Skeletal muscle cell (primary cell): ENCODE measurements around the gene MID1.

Experiments
- DNase-seq: peaks from one replicate; pipeline ENCODE4 v3.0.0-alpha.2; 2010; ENCODE audit warnings: low read depth
- H3K4me3 ChIP-seq: 2 replicates; pipeline ENCODE4 v1.5.1; 2011; ENCODE audit warnings: low read depth, mild to moderate bottlenecking, control low read depth, low read length, moderate library complexity

Gene MID1

GRCh38 chrX:10507876-10508275, 112.5 kb downstream of the MID1 start:
- DNase-seq, result no peak
- no peak overlapping the region for H3K4me3 ChIP-seq

- DNase-seq, result no peak
- H3K4me3 ChIP-seq, result no peak overlapping the region
Measured at GRCh38 chrX:10507181-10507580, 113.2 kb downstream of the MID1 start.

DNA sequence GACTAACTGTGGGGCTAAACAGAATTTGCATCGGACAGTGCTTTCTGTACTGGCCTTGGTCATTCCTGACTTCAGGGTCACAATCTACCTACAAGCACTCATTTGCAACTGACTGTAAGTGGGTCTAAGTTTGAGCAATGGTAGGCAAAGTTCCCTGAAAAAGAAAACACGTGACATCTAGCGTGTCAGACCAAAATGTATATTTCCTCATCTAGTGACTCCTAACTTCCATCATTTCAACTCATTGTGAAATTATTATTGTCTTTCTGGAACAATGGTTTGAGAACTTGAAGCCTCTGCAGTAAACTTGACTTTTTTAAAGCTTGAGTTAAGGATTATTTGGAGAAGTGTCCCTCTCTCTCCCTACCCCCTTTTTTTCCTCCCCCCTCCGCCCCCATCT, 113.6 kb downstream of the MID1 start:
- H3K4me3 ChIP-seq, result no peak overlapping the region
- DNase-seq, result no peak

GRCh38 chrX:10505726-10506125, 114.7 kb downstream of the MID1 start:
- no peak overlapping the region for H3K4me3 ChIP-seq
- no peak for DNase-seq

DNA sequence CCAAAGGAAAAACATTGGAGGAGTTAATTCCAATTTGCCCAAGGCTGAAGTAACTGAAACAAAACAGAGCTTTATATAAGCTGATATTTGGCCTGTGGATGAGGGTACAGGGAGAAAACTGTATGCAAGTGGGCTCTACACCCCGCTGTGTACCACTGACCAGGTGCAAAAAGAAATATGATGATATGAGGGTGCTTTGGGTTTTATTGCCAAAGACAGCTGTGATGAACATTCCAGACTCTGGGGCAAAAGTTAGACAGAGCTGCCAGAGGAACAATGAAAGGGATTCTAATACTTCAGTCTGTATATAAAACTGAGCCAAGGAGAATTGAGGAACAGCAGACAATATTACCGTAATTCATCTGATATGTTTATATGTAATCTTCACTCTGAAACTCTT, 117.4 kb downstream of the MID1 start:
- no peak overlapping the region for H3K4me3 ChIP-seq
- DNase-seq, result no peak

GRCh38 chrX:10501611-10502010, 118.8 kb downstream of the MID1 start:
- no peak for DNase-seq
- no peak overlapping the region for H3K4me3 ChIP-seq

DNA sequence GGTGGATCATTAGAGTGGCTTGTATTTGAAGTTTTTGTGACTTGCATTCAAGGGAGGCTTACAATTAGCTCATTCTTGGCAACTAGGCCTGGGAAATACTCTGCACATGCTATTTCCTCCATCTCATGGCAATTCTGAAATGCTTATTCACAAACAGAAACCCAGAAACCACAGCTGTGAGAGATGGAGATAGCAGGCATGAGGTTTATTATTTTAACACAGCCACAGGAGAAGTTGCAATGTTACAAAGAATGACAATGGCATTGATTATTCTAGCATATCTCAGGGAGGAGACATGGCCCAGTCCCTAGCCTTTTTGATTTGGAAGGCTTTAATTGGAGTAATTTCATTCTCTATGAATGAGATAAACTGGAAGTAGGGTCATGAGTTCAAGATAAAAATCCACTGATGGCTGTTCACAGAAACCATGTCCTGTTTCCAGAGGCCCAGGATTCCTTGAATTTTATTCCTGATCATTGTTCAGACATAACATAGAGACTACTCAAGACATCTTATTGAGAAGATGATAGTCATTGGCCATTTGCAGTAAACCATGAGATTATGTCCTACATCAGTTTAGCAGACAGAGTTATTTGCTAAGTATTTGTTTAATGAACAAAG, 123.9 kb downstream of the MID1 start:
- no peak overlapping the region for H3K4me3 ChIP-seq
- no peak for DNase-seq

DNA sequence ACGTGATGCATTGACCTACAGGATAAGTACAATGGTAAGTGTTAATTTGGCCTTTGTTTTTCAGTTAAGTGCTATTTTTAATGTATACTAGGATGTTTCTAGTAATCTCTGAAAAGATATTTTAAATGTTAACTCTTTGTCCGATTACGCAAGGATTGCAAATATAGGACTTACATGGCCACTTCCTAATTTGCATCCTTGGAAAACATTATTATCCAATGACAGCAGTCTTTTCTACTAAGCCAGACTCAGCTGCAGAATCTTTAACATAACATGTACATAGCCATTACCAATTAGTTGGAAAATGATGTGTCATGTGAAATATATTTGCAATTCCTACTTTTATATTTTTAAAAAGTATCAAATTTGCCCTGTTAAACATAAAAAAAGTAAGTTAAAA, 124.7 kb downstream of the MID1 start:
- no peak for DNase-seq
- H3K4me3 ChIP-seq, result no peak overlapping the region

DNA sequence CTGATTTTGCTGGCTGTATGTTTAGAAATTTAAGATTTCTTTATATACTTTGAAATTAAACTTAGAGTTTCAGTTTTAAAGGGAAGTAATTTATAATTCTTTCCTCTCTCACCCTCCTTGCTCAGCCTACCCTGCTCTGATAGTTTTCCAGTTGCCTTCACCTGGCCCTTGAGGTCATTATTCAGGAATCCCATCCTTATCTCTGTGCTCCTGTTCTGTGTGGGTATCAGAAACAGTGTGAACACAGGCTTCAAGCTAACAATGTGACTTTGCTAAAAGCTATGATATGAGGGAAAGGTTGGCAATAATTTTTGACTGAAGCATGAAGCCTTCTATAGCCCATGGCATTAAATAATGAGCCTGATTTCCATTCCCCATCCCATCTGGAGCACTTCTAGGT, 128.1 kb downstream of the MID1 start:
- H3K4me3 ChIP-seq, result no peak overlapping the region
- no peak for DNase-seq

- peak; percentile 60 for DNase-seq
- H3K4me3 ChIP-seq, result no peak overlapping the region
Measured at GRCh38 chrX:10486373-10486772, 134.0 kb downstream of the MID1 start.

DNA sequence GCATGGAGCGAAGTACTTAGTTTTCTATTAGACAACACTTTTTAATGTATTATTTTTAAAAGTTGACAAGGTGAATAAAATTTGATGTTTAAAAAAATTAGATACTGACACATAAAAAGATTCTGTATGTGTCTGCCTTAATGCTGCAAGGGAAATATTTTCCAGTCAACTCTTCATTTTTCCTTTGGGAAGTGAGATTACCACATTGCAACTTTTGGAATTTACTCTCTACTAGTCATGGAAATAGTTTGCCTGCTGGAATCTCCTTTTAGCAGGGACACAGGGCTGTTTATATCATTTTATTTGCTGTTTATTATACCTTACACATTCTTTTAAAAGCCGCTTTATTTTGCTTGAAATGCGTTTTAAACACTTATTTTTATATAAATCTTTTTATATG, 135.1 kb downstream of the MID1 start:
- no peak overlapping the region for H3K4me3 ChIP-seq
- no peak for DNase-seq

- H3K4me3 ChIP-seq, result no peak overlapping the region
- DNase-seq, result no peak
Measured at GRCh38 chrX:10484683-10485247, 135.6 kb downstream of the MID1 start.

- H3K4me3 ChIP-seq, result no peak overlapping the region
- no peak for DNase-seq
Measured at GRCh38 chrX:10483191-10483831, 137.1 kb downstream of the MID1 start.

- DNase-seq, result no peak
- no peak overlapping the region for H3K4me3 ChIP-seq
Measured at GRCh38 chrX:10482708-10483107, 137.7 kb downstream of the MID1 start.

DNA sequence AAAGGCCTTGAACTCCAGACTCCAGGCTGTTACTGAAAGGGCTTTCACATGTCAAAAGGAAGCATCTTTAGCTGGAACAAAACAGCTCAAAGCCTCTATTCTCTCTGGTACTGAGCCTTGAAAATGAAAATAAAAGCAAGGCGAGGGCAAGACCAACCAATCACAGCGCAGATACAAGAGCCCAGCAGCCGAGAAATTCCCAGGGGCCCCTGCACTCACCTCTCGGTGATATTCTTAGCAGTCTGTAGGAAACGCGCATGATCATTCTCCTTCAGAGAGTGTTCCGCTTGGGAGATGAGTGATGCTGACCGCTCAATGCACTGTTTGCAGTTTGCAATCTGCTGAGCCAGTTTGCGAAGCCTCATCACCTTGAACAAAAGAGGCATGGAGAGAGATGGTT, 138.1 kb downstream of the MID1 start:
- no peak for DNase-seq
- no peak overlapping the region for H3K4me3 ChIP-seq

DNA sequence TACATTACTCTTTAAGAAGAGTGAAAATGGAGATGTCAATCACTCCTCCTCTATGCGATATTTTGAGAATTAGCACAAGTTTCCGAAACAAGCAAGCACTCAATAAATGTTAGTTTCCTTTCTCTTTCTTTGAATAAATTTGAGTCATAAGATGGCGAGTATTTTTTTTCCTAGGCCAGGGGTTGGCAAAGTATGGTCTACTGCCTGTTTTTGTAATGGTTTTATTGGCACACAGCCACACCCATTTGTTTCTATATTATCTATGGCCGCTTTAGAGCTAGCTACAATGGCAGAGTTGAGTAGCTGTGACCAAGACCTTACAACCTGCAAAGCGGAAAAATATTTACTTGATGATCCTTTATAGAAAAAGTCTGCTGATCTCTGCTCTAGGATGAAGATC, 139.5 kb downstream of the MID1 start:
- no peak overlapping the region for H3K4me3 ChIP-seq

DNA sequence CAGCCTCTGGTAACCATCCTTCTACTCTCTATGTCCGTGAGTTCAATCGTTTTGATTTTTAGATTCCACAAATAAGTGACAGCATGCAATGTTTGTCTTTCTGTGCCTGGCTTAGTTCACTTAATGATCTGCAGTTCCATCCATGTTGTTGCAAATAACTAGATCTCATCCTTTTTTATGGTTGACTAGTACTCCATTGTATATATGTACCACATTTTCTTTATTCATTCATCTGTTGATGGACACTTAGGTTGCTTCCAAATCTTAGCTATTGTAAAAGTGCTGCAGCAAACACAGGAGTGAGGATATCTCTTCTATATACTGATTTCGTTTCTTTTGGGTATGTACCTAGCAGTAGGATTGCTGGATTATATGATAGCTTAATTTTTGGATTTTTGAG, 140.9 kb downstream of the MID1 start:
- no peak overlapping the region for H3K4me3 ChIP-seq

More for the DNA sequence above, 139.5 kb downstream of the MID1 start:
- no peak for DNase-seq

GRCh38 chrX:10477525-10477924, 142.9 kb downstream of the MID1 start:
- no peak for DNase-seq
- no peak overlapping the region for H3K4me3 ChIP-seq

More for the DNA sequence above, 140.9 kb downstream of the MID1 start:
- DNase-seq, result no peak

- DNase-seq, result no peak
- H3K4me3 ChIP-seq, result no peak overlapping the region
Measured at GRCh38 chrX:10474913-10475568, 145.3 kb downstream of the MID1 start.

- DNase-seq, result no peak
- H3K4me3 ChIP-seq, result no peak overlapping the region
Measured at GRCh38 chrX:10474510-10474909, 145.9 kb downstream of the MID1 start.

- DNase-seq, result no peak
- no peak overlapping the region for H3K4me3 ChIP-seq
Measured at GRCh38 chrX:10471418-10471817, 149.0 kb downstream of the MID1 start.
